Measurements from ENCODE around the gene TCHH. TPM values are rescaled to one million over a fixed set of nuclear protein-coding genes. Genes with fewer than 3 reads are reported as not detected.

TCHH gene
- total and polyA plus RNA-seq, 2 of the 13 experiments (the other 11 are each of a cell fraction or from before 2014, with no cell fraction given): not detected

DNA sequence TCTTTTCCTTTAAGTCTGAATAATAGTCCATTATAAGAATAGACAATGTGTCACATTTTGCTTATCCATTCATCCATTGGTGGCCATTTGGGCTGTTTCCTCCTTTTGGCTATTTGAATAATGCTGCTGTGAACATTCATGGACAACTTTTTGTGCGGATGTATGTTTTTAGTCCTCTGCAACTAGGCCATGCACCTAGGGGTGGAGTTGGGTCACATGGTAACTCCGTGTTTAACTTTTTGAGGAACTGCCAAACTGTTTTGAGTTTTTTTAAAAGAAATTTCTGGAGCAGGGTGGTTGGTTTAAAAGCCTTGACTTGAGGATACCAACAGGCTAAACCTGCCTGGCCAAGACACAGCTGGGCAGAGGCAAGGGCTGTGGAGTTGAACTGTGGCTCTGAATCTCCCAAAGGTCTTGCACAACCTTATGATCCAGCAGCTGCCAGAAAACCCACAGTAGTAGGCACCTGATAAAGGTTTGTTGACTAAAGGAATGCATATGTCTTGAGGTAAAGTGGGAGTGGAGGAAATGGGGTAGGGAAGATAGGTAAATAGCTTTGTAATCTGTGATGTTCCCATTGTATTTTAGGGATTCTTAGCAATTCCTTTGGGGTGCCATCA is 49.4 kb upstream of the TCHH start:
- TF ChIP-seq ZNF333 (CRISPR knock-in tag; IDR thresholded peaks at IDR 0.05; ENCODE audit: borderline replicate concordance): no peak
- no peak for TF ChIP-seq ZNF317 (CRISPR knock-in tag; IDR thresholded peaks at IDR 0.05)
- no peak for TF ChIP-seq ZNF501 (CRISPR knock-in tag; IDR thresholded peaks at IDR 0.05)
- no peak for TF ChIP-seq ZMYM4 (CRISPR knock-in tag; IDR thresholded peaks at IDR 0.05)
- TF ChIP-seq, protein P1, sequence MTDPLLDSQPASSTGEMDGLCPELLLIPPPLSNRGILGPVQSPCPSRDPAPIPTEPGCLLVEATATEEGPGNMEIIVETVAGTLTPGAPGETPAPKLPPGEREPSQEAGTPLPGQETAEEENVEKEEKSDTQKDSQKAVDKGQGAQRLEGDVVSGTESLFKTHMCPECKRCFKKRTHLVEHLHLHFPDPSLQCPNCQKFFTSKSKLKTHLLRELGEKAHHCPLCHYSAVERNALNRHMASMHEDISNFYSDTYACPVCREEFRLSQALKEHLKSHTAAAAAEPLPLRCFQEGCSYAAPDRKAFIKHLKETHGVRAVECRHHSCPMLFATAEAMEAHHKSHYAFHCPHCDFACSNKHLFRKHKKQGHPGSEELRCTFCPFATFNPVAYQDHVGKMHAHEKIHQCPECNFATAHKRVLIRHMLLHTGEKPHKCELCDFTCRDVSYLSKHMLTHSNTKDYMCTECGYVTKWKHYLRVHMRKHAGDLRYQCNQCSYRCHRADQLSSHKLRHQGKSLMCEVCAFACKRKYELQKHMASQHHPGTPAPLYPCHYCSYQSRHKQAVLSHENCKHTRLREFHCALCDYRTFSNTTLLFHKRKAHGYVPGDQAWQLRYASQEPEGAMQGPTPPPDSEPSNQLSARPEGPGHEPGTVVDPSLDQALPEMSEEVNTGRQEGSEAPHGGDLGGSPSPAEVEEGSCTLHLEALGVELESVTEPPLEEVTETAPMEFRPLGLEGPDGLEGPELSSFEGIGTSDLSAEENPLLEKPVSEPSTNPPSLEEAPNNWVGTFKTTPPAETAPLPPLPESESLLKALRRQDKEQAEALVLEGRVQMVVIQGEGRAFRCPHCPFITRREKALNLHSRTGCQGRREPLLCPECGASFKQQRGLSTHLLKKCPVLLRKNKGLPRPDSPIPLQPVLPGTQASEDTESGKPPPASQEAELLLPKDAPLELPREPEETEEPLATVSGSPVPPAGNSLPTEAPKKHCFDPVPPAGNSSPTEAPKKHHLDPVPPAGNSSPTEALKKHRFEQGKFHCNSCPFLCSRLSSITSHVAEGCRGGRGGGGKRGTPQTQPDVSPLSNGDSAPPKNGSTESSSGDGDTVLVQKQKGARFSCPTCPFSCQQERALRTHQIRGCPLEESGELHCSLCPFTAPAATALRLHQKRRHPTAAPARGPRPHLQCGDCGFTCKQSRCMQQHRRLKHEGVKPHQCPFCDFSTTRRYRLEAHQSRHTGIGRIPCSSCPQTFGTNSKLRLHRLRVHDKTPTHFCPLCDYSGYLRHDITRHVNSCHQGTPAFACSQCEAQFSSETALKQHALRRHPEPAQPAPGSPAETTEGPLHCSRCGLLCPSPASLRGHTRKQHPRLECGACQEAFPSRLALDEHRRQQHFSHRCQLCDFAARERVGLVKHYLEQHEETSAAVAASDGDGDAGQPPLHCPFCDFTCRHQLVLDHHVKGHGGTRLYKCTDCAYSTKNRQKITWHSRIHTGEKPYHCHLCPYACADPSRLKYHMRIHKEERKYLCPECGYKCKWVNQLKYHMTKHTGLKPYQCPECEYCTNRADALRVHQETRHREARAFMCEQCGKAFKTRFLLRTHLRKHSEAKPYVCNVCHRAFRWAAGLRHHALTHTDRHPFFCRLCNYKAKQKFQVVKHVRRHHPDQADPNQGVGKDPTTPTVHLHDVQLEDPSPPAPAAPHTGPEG (CRISPR knock-in tag; IDR thresholded peaks at IDR 0.05): no peak
- no peak for TF ChIP-seq ZNF33A (CRISPR knock-in tag; IDR thresholded peaks at IDR 0.05; ENCODE audit: borderline replicate concordance)
- TF ChIP-seq NPAS2 (CRISPR knock-in tag; IDR thresholded peaks at IDR 0.05; ENCODE audit: borderline replicate concordance): no peak
- no peak for TF ChIP-seq SYNCRIP (IDR thresholded peaks at IDR 0.05; ENCODE audit: insufficient read depth, low read depth, low read length)
- TF ChIP-seq, protein P2, sequence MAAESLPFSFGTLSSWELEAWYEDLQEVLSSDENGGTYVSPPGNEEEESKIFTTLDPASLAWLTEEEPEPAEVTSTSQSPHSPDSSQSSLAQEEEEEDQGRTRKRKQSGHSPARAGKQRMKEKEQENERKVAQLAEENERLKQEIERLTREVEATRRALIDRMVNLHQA (CRISPR knock-in tag; IDR thresholded peaks at IDR 0.05): no peak
- H3K4me2 ChIP-seq (ENCODE audit: low read depth, low read length): no peak overlapping the region
- H4K20me1 ChIP-seq (ENCODE audit: insufficient read depth, low read length): no peaks in the 10 kb centered on the region
- H3K4me1 ChIP-seq (ENCODE audit: insufficient read depth, low read length): peaks cover 10% of the 10 kb centered on the region
- no peak overlapping the region for H3K9ac ChIP-seq (ENCODE audit: insufficient read depth, low read depth, low read length)
- CTCF ChIA-PET (ENCODE audit: low intra/inter-chr PET ratio, low total read pairs): no interaction called here
- no peak overlapping the region for H3K4me3 ChIP-seq (replicated peaks in 1 of 3; ENCODE audit: insufficient read depth in 1 of 3, low read depth in 2 of 3, low read length in 3 of 3)
- in situ Hi-C loops (cut with HindIII; ENCODE audit: extremely low pct_ligation_motif_present, low pct_unique_long_range_greater_than_20kb): no loop called here
- H2AFZ ChIP-seq (ENCODE audit: low read length): no peak overlapping the region
- H3K79me2 ChIP-seq (ENCODE audit: insufficient read depth, low read length): no peaks in the 10 kb centered on the region
- no TSS peak for BruUV-seq (replicated peaks)
- WGBS (ENCODE audit: low lambda C conversion rate): 50% methylated on average over 2 of the region's 2 CpGs
- no peak for ATAC-seq
- intact Hi-C loops (cut with micrococcal nuclease; ENCODE audit: unreplicated experiment): no loop called here
- no peaks in the 10 kb centered on the region for H3K27me3 ChIP-seq (ENCODE audit: control insufficient read depth in 1 of 2, insufficient read depth in 2 of 2, low read length in 2 of 2)
- FAIRE-seq: no peak
- POLR2A ChIA-PET: no interaction called here
- no peaks in the 10 kb centered on the region for H3K9me3 ChIP-seq (ENCODE audit: low read length)
- no peak overlapping the region for H3K27ac ChIP-seq (ENCODE audit: extremely low read length, insufficient read depth, low read length)
- no peaks in the 10 kb centered on the region for H3K36me3 ChIP-seq (replicated peaks in 1 of 2; ENCODE audit: control insufficient read depth in 1 of 2, insufficient read depth in 2 of 2, low read length in 2 of 2)
- DNase-seq (ENCODE audit: low spot score): no peak
